GM18870 (cell line): ENCODE results near the gene COL28A1.
"Not testable (repeated sequence)": the region's sequence is repeated elsewhere in the genome, so short reads cannot be mapped to it uniquely, and the experiment has no call there.

Experiments used
- ATAC-seq: cut with Tn5 transposase; IDR thresholded peaks from one replicate; pipeline ENCODE4 v1.9.1; 2021; ENCODE audit warnings: moderate library complexity; ENCODE audit not compliant: unreplicated experiment

The COL28A1 gene

DNA sequence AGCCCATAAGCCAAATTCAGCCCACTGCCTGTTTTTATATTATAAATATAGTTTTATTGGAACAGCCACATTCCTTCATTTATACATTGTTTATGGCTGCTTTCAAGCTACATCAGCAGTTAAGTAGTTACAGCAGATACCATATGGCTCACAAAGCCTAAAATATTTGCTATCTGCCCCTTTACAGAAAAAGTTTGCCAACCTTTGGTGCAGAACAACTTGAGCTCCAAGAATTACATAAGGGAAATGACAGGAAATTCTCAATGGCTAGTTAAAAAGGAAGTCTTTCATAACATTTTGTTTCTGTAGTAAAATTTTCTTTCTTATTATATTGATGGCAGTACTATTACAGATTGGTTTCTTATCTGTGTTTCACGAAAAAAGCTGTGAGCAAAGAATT lies 59.3 kb downstream of the COL28A1 start:
- no peak for ATAC-seq

DNA sequence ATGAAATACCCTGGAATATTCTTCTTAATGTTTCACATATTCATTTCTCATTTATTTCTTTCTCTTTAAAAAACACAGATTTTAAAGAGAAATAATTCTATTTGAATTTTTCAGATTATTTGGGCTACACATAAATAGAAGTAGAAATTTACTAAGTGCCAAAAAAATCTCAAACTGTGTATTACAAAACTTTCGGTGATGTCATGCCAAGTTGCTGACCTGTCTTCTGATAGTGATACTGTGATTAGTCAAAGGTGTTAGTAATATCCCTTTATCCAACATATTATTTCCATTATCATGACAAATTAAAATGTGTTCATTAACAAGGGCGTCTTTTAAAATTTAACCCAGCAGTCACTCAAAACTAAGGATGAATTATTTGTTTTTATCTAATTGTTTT lies 60.1 kb downstream of the COL28A1 start:
- no peak for ATAC-seq

DNA sequence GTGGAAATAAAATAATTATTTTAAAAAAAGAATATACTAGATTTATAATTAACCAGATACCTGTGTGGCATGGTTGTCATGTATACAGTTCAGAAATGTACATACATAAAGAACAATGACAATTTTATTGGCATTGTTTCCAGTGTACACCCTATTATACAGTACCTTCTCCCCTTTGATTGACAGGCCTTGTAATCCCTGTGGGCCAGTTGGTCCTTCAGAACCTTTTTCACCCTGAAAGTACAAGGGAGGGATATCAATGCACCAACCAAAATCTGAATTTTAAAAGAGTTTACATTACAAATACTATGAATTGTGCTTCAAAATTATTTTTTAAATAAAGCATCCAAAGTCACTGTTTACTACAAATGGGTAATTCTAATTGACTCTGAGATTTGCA lies 61.2 kb downstream of the COL28A1 start:
- ATAC-seq = no peak

DNA sequence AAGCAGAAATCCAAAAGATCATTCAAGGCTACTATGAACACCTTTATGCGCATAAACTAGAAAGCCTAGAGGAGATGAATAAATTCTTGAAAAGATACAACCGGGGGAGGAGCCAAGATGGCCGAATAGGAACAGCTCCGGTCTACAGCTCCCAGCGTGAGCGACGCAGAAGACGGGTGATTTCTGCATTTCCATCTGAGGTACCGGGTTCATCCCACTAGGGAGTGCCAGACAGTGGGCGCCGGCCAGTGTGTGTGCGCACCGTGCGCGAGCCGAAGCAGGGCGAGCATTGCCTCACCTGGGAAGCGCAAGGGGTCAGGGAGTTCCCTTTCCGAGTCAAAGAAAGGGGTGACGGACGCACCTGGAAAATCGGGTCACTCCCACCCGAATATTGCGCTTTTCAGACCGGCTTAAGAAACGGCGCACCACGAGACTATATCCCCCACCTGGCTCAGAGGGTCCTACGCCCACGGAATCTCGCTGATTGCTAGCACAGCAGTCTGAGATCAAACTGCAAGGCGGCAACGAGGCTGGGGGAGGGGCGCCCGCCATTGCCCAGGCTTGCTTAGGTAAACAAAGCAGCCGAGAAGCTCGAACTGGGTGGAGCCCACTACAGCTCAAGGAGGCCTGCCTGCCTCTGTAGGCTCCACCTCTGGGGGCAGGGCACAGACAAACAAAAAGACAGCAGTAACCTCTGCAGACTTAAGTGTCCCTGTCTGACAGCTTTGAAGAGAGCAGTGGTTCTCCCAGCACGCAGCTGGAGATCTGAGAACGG lies 70.5 kb downstream of the COL28A1 start:
- ATAC-seq = not testable (repeated sequence)

DNA sequence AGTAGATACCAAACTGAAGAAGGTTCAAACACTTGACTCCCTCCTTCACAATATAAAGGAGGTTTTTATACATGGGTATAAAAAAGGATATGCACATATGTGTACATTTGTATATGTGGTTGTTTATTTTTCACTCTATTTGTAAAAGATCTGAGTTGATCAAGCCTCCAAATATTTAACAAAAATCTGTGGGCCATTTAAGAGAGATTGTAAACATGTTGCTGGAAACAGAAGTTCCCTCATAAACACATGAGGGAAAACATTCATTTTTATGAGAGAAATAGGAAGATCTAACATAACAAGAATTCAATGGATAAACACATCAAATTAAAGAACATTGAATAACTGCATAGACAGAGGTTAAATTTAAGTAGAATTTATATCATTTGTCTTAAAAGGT lies 81.7 kb downstream of the COL28A1 start:
- ATAC-seq = no peak

DNA sequence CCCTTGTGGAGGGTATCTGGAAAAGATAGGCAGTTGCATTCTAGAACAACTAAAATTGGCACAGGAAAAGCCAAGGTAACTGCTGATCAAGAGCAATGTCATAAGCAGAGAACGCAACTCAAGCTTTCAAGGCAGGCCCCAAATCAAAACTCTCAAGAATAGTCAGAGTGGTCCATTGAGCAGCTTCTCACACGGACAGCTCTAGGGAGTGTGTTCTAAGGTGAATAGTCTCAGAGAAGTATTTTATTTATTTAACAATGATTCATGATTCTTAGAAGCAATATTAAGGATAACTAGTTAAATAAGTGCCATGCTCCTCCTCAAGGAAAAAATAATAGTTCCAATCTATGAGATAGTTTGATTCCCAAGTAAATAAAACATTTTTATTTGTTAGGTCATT lies 83.0 kb downstream of the COL28A1 start:
- ATAC-seq = no peak

DNA sequence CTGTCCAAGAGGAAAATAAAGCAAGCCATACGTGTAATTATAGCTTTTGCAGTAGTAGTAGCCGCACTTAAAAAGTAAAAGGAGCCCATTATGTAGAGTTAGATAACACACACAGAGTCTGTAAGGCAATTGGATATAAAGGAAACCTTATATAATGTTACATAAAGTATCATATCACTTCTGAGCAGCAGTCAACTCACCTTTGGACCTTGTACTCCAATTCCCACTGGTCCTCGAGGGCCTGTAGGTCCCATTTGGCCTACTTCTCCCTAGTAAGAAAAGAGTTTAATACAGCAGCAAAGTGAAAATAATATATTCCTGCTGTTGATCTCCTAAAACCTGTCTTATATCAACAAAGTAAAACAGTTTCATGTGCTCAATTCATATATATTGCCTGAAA lies 83.6 kb downstream of the COL28A1 start:
- ATAC-seq = no peak

DNA sequence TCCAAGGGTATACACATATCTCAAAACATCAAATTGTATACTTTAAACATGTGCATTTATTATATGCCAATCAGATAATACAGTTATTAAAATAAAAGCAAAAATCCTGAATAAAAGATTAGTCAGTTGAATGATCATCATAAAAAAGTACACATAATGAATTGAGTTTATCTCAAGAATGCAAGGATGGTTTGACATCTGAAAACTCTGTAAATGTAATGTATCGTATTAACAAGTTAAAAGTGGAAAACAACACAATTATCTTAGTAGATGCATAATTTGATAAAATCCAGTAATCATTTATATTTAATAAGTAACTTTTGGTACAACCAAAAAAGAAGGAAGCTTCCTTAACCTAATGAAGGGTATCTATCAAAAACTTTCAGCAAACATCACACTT lies 86.6 kb downstream of the COL28A1 start:
- no peak for ATAC-seq

DNA sequence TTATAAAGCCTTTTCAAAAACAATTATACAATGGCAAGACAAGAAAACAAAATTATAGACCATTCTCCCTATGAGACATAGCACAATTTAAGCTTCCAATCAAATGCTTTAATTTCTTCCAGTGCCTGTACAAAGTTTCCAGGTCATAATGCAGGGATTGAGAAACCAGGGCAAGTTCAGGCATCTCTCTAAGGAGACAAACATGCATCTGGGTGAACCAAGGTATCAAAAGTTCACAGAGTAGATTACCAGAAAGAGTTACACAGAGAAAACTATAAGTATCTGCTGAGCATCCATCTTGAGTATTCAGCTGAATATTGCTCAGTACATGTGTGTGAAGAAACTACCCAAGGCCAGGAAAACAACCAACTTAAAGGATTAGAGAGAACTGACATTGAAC lies 89.1 kb downstream of the COL28A1 start:
- no peak for ATAC-seq

DNA sequence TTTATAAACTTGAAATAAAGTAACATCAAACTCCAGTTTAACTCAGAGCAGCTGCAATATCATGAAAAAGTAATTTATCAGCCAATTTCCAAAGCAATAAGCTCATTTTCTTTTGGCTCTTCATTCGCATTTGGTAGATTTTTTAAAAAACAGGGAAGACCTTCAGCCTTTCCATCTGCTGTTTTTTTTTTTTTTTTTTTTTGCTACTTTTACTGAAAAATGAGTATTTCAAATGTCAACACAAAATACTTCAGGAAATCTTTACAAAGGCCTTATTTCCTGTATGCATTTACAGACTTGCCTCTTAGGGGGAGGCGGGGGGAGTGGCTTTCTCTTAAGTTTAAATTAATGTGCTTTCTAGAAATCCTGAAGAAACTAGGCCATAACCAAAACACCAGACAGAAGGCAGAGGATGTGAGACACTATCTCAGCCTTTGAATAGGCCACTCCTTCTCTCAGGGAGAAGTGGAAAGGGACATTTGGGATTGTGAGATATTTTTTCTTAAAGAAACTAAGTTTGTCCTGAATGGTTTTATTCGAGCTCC lies 91.8 kb downstream of the COL28A1 start:
- ATAC-seq = no peak

DNA sequence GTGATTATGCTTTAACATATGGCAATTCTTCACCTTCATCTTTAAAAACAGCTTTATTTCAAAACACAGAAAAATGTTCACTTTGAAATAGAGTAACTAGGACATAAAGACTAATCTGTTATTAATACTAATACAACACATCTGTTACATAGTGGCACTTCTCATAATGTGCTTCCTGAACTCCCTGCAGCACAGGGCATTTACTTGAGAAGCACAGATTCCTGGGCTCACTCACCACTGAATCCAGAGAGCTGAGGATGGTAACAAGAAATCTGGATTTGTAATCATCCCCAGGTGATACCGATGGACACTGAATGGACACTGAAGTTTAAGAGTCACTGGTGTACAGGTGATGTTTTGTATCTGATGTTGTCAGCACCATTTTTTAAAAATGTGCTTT lies 96.1 kb downstream of the COL28A1 start:
- ATAC-seq = no peak

DNA sequence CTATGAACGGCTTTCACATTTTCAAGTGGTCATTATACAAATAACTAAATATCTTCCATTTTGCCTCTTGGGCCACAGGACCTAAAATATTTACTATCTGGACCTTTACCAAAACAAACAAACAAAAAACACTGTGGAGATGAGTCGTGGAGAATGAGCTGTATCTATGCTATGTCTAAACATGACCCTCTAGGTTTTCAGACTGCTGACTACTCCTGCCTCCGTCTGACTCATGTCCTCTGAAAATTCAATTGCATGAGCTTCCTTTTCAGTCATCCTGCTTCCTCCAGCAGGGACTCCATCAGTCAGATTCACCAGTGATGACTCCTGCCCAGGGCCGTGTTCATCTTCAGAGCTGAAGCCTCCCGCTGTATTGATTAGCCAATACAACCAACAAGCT lies 96.8 kb downstream of the COL28A1 start:
- no peak for ATAC-seq

DNA sequence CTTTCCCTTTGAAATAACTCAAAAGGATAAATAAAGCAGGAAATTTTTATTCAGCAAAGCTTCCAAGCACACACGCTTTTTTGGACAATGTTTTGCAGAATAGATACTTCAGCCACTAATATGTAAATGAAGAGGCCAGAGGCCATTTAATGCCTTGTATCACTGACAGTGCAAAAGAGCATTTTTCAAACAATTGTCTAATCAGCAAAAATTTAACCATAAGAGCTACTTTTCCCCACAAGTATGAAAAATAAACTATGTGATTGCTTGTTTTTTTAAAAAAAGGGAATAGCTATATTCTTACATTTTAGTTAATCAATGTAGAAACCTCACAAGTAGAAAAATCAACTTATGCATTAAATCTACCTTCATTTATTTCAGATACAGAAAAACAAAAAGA lies 99.7 kb downstream of the COL28A1 start:
- no peak for ATAC-seq

DNA sequence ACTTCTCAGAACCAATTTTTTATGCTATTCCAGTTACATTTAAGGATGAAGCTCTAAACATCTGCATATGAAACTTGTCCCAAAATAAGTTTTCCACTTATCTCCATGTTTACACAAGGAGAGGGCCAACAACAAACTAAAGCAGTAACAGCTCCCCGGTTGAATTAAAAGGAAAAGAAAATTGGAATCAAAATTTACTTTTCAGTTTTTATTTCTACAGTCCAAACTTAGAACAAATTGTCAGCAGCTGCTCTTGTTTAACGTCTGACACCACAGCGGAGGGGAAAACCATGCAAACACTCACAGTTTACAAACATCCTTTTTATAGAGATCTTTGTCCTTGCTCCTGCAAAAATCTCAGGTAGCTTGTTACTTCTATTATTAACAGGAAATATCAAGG lies 101.3 kb downstream of the COL28A1 start:
- ATAC-seq = no peak

DNA sequence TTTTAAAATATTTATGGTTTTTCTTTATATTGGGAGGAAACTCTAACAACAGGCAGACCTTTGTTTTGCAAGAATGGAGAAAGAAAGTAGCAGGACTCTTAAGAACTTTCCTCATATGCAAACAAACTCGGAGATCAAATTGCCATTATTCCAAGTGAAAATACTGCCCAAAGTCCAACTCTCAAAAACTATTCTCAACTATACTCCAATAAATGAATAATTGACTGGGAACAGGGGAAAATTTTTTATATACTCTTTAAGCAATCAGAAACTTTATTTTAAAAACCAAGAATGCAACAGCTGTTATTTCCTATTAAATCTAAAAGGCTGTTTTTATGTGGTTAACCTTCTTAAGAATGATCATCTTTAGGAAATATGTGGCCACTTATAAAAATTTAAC lies 101.9 kb downstream of the COL28A1 start:
- ATAC-seq = no peak

DNA sequence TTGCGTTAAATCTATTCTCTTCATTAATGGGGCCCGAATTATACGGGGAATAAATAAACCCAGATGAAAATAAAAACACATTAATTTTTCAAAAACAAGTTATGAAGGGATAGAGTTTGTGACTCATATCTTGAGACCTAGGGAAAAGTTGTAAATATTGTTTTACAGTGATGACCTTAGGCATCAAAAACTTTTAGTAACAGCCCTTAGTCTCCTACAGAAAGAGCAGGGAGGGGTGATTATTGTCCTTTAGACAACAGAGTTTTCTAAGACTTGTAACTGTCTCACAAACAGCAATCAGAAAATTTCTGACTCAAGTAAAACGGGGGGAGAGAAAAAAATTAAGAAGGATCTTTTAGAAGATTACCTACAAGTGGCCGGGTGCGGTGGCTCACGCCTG lies 102.7 kb downstream of the COL28A1 start:
- no peak for ATAC-seq

DNA sequence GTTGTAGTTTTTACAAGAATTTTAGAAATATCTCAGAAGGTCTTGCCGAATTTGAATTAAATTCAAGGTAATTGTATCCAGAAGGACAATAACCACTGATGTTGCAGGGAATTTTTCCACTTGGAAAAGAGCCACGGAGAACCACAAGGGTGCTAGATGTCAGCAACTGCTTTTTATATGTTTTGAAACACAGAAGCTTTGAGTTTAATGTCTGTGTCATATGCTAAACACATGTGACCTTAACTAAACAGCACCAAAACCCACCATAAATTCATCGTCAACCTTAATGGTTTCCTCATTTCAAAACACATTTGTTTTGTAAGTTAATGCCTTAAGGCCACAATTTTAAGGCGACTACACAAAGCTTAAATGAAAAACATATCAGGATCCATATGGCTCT lies 106.9 kb downstream of the COL28A1 start:
- no peak for ATAC-seq

DNA sequence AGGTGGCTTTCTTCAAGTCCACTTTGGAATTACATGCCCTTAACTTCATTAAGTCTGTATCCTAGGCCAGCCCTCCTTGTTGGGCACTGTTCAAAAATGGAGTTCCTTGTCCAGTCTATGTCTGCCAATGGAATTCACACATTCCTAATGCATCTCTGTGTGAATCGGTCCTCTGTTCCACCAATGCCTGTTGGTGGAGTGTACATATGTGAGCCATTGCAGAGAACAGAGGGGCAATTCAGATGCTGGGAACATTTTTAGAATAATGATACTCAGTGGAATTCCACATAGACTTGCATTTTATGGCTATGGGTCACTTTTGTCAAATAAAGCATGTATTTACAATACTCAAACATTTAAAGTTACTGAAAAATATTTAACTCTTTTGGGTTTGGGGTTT lies 108.3 kb downstream of the COL28A1 start:
- ATAC-seq = no peak

DNA sequence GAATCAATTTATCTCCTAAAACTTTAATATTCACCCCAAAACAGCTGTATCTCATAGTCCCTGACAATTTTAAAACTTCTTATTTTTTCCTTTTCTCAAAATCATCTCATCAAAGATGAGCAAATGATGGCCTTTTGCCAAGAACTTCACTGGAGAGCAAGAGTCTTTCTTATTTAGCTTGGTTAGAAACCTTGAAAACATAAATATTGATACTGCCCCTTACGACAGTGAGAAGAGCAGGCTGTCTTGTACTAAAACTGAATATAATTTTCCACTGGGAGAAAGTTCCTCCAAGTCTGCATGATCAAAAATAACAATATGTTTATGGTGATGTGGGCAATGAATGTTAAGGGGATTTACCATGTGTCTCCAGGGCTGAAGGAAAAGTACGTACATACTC lies 109.0 kb downstream of the COL28A1 start:
- ATAC-seq = no peak

DNA sequence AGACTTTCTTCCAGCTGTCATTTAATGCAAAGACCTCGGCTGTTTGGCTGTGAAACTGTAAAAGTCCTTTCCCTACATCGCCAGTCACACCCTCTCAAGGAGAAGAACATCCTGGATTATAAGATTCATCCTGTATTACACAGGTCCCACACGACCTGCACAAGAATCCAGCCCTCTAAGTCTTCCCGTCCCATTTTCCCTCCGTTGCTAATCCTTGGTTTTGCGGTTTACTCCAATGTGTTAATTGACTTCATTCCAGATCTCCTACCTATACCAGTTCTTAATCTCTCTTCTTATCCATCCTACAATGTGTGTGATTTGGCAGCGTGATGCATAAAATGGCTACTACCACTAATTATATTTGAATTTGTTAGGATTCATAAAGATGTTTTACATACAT lies 110.4 kb downstream of the COL28A1 start:
- ATAC-seq = no peak

DNA sequence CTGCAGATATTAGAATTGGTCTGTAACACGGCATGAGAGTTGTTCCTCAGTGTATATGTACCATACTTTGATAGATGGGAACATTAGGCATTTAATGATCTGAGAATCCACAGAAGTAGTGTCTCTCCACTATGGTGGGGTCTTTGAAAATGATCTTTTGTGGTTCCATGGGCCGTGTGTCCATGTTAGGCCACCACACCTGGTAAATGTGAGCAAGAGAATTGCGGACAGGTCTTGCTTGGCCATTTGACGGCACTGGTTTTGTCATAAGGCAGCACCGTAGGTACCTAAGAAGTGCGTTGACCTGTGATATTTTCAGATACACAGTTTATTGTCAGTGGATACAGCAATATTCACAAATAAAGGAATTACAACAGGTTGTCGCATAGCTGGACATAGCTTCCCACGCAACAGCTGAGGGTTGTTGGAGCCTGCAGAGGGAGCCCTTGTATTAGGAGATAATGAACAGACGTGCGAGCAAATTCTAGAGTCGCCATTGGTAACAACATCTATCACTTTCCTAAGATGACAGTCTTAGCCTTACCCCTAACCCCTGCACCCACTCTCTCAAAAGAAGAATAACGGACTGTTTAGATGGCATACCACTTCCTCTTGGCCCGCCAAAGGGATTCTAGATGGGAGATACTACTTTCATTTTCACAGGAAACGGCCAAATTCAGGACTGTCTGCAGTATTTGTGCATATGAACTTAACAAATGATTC lies 111.4 kb downstream of the COL28A1 start:
- no peak for ATAC-seq

DNA sequence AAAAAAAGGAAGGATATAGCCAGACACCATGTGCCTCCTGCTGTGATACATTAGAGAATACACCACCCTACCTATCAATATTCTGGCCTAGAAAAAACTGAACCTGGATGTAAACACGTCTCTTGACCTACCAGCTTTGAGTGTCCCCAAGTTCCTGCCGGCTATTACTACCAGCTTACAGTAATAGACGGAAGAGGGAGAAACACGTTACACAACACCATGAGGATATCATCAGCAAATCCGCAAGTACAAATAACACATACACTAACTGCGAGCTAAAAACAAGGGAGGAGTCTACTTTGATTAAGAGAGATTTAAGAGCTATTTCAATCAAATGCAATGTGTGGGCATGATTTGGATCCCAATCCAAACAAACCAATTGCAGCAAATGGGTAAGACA lies 113.0 kb downstream of the COL28A1 start:
- ATAC-seq = no peak
